ENCODE results near the gene PALLD.
"Not testable (repeated sequence)": the region's sequence is repeated elsewhere in the genome, so short reads cannot be mapped to it uniquely, and the experiment has no call there.

Gene PALLD

GRCh38 chr4:168677063-168677462 lies 180.2 kb downstream of the PALLD start:
- no peak for DNase-seq (ENCODE audit: low spot score)

GRCh38 chr4:168677879-168678278 lies 181.0 kb downstream of the PALLD start:
- DNase-seq (ENCODE audit: low spot score): no peak

GRCh38 chr4:168678751-168679366 lies 182.0 kb downstream of the PALLD start:
- DNase-seq (ENCODE audit: low spot score): no peak

GRCh38 chr4:168679397-168679796 lies 182.5 kb downstream of the PALLD start:
- DNase-seq (ENCODE audit: low spot score): no peak

- no peak for DNase-seq (ENCODE audit: low spot score)
Observed at GRCh38 chr4:168679819-168680218, 183.0 kb downstream of the PALLD start.

GRCh38 chr4:168682898-168683500 lies 186.1 kb downstream of the PALLD start:
- no peak for DNase-seq (ENCODE audit: low spot score)

- no peak for DNase-seq (ENCODE audit: low spot score)
Observed at GRCh38 chr4:168683595-168683994, 186.7 kb downstream of the PALLD start.

GRCh38 chr4:168685136-168685809 lies 188.4 kb downstream of the PALLD start:
- no peak for DNase-seq (ENCODE audit: low spot score)

- DNase-seq (ENCODE audit: low spot score): no peak
Observed at GRCh38 chr4:168688584-168688983, 191.7 kb downstream of the PALLD start.

GRCh38 chr4:168689791-168690190 lies 192.9 kb downstream of the PALLD start:
- no peak for DNase-seq (ENCODE audit: low spot score)

- DNase-seq (ENCODE audit: low spot score): no peak
Observed at GRCh38 chr4:168690199-168690598, 193.3 kb downstream of the PALLD start.

GRCh38 chr4:168691631-168692369 lies 194.9 kb downstream of the PALLD start:
- no peak for DNase-seq (ENCODE audit: low spot score)

- no peak for DNase-seq (ENCODE audit: low spot score)
Observed at GRCh38 chr4:168693750-168694490, 197.1 kb downstream of the PALLD start.

GRCh38 chr4:168694667-168695066 lies 197.8 kb downstream of the PALLD start:
- DNase-seq (ENCODE audit: low spot score): no peak

- no peak for DNase-seq (ENCODE audit: low spot score)
Observed at GRCh38 chr4:168695288-168695687, 198.4 kb downstream of the PALLD start.

GRCh38 chr4:168696280-168696679 lies 199.4 kb downstream of the PALLD start:
- no peak for DNase-seq (ENCODE audit: low spot score)

- DNase-seq (ENCODE audit: low spot score): no peak
Observed at GRCh38 chr4:168696826-168697225, 200.0 kb downstream of the PALLD start.

GRCh38 chr4:168699224-168699878 lies 202.5 kb downstream of the PALLD start:
- no peak for DNase-seq (ENCODE audit: low spot score)

GRCh38 chr4:168701061-168701460 lies 204.2 kb downstream of the PALLD start:
- DNase-seq (ENCODE audit: low spot score): no peak

GRCh38 chr4:168702581-168703087 lies 205.8 kb downstream of the PALLD start:
- DNase-seq (ENCODE audit: low spot score): not testable (repeated sequence)

- no peak for DNase-seq (ENCODE audit: low spot score)
Observed at GRCh38 chr4:168705121-168705520, 208.3 kb downstream of the PALLD start.
